Endodermal cell (in vitro differentiated cells): ENCODE results near the gene DPM3. TPM values are rescaled to one million over a fixed set of nuclear protein-coding genes. Genes with fewer than 3 reads are reported as not detected.
A peak's percentile ranks its signal among the peaks of the same experiment; 100 is the strongest.

Source experiments
- DNase-seq: peaks from one replicate; pipeline ENCODE4 v3.0.0-alpha.2; 2017
- H3K27ac ChIP-seq: 2 replicates; pipeline ENCODE4 v1.5.1; 2013; ENCODE audit warnings: mild to moderate bottlenecking, low read depth, low read length, moderate library complexity
- H3K27me3 ChIP-seq: 2 replicates; pipeline ENCODE4 v1.6.1; 2013; ENCODE audit warnings: mild to moderate bottlenecking, low read length, moderate library complexity; ENCODE audit not compliant: insufficient read depth, control insufficient read depth, poor library complexity, severe bottlenecking
- H3K36me3 ChIP-seq: 2 replicates; pipeline ENCODE4 v1.7.0; 2013; ENCODE audit warnings: mild to moderate bottlenecking, low read length, moderate library complexity; ENCODE audit not compliant: control insufficient read depth, insufficient read depth
- H3K4me1 ChIP-seq: one replicate; pipeline ENCODE4 v1.7.0; 2013; ENCODE audit warnings: low read length; ENCODE audit not compliant: control insufficient read depth, insufficient read depth
- H3K4me3 ChIP-seq: 2 replicates; pipeline ENCODE4 v1.5.1; 2013; ENCODE audit warnings: mild to moderate bottlenecking, low read length, moderate library complexity
- H3K9ac ChIP-seq: 2 replicates; pipeline ENCODE4 v1.6.1; 2013; ENCODE audit warnings: mild to moderate bottlenecking, low read length, moderate library complexity; ENCODE audit not compliant: poor library complexity, severe bottlenecking; ENCODE audit errors: extremely low read depth
- H3K9me3 ChIP-seq: 2 replicates; pipeline ENCODE4 v1.6.1; 2013; ENCODE audit warnings: mild to moderate bottlenecking, low read length, moderate library complexity; ENCODE audit not compliant: control insufficient read depth
- H3K27ac Mint-ChIP-seq: 2 replicates; pipeline ENCODE4 v1.8.0; 2020; ENCODE audit warnings: mixed read lengths
- H3K27me3 Mint-ChIP-seq: 2 replicates; pipeline ENCODE4 v1.8.0; 2021; ENCODE audit warnings: mild to moderate bottlenecking, mixed read lengths; ENCODE audit not compliant: insufficient read depth
- H3K36me3 Mint-ChIP-seq: 2 replicates; pipeline ENCODE4 v1.8.0; 2020; ENCODE audit warnings: low read depth, mixed read lengths
- H3K4me1 Mint-ChIP-seq: 2 replicates; pipeline ENCODE4 v1.8.0; 2020; ENCODE audit warnings: mixed read lengths
- H3K4me3 Mint-ChIP-seq: 2 replicates; pipeline ENCODE4 v1.8.0; 2020; ENCODE audit warnings: mild to moderate bottlenecking, moderate library complexity, mixed read lengths
- H3K9me3 Mint-ChIP-seq: 2 replicates; pipeline ENCODE4 v1.8.0; 2020; ENCODE audit warnings: mild to moderate bottlenecking, mixed read lengths
- WGBS, 2 experiments: methylation state at CpG; one replicate each; pipeline versions ENCODE4 v1.1.5 to v1.1.7; 2013; ENCODE audit warnings: missing lambda C conversion rate in 2 of 2, mixed read lengths in 1 of 2; ENCODE audit not compliant: insufficient coverage in 1 of 2, insufficient read length in 1 of 2; 5-methylcytosine and 5-hydroxymethylcytosine counted together
- total RNA-seq, 2 donors: library from RNA; stranded (reverse); fragmentation: NEBNext Ultra II Directional in 1 of 2; extraction: Animal tissue kit (Norgen Biotek cat#: 25700) in 1 of 2; gene quantifications; 2 replicates in 1 of 2; 3 replicates in 1 of 2; pipeline ENCODE4 v1.2.1, GENCODE V29; 2021
- TF ChIP-seq, protein P1 (sequence below): fragments of 200-600 bp; sonication (generic); conservative IDR thresholded peaks from 2 replicates; pipeline ENCODE4 v1.5.0; 2021; ENCODE audit warnings: antibody characterized with exemption, mild to moderate bottlenecking

DPM3 gene
- total RNA-seq, 2 donors from 2014 or later: 48.8 to 73.4 TPM

DNA sequence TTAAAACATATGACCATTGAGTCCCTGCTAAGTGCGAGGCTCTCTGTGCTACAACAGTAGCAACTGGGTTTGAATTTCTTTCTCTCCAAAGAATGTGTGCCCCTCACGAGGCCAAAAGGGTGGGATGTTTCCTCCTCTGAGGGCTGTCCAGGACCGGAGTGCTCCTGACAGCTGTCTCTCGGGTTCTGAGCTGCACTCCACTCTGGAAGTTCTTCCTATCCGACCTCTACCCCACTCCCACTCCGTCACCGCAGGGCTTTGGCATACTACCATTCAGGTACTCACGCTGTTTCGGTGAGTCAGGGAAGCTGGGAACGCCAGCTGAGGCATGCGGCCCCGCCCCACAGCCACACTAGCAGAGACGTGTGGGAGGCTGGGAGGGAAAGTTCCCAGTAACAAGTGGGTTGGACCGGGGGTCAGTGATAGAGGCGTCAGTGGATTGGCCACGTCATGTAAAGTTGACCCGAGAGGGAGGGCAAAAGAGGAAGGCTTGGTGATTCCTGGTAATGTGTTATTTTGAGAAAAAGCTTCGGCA lies 5.4 kb downstream of the DPM3 start:
- peak overlapping the region; percentile 94 for H3K4me3 Mint-ChIP-seq
- 9% methylated on average over 15 to 18 of the region's 18 CpGs for WGBS, 2 experiments
- H3K36me3 Mint-ChIP-seq: peaks cover 20% of the 10 kb centered on the region
- Histone ChIP-seq H3K4me1 (peaks cover 7% of the 10 kb centered on the region), H3K36me3 (peaks cover 12% of the 10 kb centered on the region), H3K9ac (peak overlapping the region; percentile 86), H3K27ac (peak overlapping the region; percentile 88), H3K27me3 (no peaks in the 10 kb centered on the region), H3K9me3 (no peaks in the 10 kb centered on the region), H3K4me3 (peak overlapping the region; percentile 99)
- no peaks in the 10 kb centered on the region for H3K9me3 Mint-ChIP-seq
- peaks cover 18% of the 10 kb centered on the region for H3K4me1 Mint-ChIP-seq
- TF ChIP-seq, protein P1, sequence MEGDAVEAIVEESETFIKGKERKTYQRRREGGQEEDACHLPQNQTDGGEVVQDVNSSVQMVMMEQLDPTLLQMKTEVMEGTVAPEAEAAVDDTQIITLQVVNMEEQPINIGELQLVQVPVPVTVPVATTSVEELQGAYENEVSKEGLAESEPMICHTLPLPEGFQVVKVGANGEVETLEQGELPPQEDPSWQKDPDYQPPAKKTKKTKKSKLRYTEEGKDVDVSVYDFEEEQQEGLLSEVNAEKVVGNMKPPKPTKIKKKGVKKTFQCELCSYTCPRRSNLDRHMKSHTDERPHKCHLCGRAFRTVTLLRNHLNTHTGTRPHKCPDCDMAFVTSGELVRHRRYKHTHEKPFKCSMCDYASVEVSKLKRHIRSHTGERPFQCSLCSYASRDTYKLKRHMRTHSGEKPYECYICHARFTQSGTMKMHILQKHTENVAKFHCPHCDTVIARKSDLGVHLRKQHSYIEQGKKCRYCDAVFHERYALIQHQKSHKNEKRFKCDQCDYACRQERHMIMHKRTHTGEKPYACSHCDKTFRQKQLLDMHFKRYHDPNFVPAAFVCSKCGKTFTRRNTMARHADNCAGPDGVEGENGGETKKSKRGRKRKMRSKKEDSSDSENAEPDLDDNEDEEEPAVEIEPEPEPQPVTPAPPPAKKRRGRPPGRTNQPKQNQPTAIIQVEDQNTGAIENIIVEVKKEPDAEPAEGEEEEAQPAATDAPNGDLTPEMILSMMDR: no peak
- peak; percentile 87 for DNase-seq
- peak overlapping the region; percentile 99 for H3K27ac Mint-ChIP-seq
- H3K27me3 Mint-ChIP-seq: peaks cover 23% of the 10 kb centered on the region

DNA sequence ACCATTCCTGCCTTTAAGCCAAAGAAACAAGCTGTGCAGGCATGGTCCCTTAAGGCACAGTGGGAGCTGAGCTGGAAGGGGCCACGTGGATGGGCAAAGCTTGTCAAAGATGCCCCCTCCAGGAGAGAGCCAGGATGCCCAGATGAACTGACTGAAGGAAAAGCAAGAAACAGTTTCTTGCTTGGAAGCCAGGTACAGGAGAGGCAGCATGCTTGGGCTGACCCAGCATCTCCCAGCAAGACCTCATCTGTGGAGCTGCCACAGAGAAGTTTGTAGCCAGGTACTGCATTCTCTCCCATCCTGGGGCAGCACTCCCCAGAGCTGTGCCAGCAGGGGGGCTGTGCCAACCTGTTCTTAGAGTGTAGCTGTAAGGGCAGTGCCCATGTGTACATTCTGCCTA lies 6.0 kb downstream of the DPM3 start:
- DNase-seq: no peak
- no peak overlapping the region for H3K27ac Mint-ChIP-seq
- H3K27me3 ChIP-seq: peaks cover 4% of the 10 kb centered on the region
- H3K4me3 ChIP-seq: peak overlapping the region; percentile 99
- no peaks in the 10 kb centered on the region for H3K9me3 Mint-ChIP-seq
- H3K4me1 Mint-ChIP-seq: peaks cover 23% of the 10 kb centered on the region
- peaks cover 12% of the 10 kb centered on the region for H3K36me3 ChIP-seq
- peaks cover 20% of the 10 kb centered on the region for H3K36me3 Mint-ChIP-seq
- H3K27me3 Mint-ChIP-seq: peaks cover 29% of the 10 kb centered on the region
- peak overlapping the region; percentile 86 for H3K9ac ChIP-seq
- H3K27ac ChIP-seq: no peak overlapping the region
- TF ChIP-seq, protein P1: no peak
- H3K4me3 Mint-ChIP-seq: peak overlapping the region; percentile 94
- no peaks in the 10 kb centered on the region for H3K9me3 ChIP-seq
- 67 to 71% methylated on average over 1 of the region's 1 CpG for WGBS, 2 experiments
- peaks cover 13% of the 10 kb centered on the region for H3K4me1 ChIP-seq

DNA sequence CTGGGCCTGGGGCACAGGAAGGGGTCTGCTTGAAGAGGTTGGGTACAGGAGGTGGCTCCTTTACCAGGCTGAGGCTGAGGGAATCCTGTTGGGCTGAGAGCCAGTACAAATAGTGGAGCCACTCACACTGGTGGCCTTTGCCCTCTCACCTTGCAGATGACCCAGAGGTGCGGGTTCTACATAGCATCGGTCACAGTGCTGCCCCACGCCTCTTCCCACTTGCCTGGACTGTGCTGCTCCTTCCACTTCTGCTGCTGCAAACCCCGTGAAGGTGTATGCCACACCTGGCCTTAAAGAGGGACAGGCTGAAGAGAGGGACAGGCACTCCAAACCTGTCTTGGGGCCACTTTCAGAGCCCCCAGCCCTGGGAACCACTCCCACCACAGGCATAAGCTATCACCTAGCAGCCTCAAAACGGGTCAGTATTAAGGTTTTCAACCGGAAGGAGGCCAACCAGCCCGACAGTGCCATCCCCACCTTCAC lies 6.5 kb downstream of the DPM3 start:
- DNase-seq: no peak
- no peak overlapping the region for H3K27ac Mint-ChIP-seq
- no peaks in the 10 kb centered on the region for H3K9me3 ChIP-seq
- peak overlapping the region; percentile 94 for H3K4me3 Mint-ChIP-seq
- peaks cover 18% of the 10 kb centered on the region for H3K36me3 Mint-ChIP-seq
- H3K9me3 Mint-ChIP-seq: no peaks in the 10 kb centered on the region
- no peak overlapping the region for H3K4me3 ChIP-seq
- TF ChIP-seq, protein P1: no peak
- H3K36me3 ChIP-seq: peaks cover 12% of the 10 kb centered on the region
- no peak overlapping the region for H3K9ac ChIP-seq
- H3K27me3 ChIP-seq: peaks cover 9% of the 10 kb centered on the region
- no peak overlapping the region for H3K27ac ChIP-seq
- H3K4me1 Mint-ChIP-seq: peaks cover 28% of the 10 kb centered on the region
- peaks cover 33% of the 10 kb centered on the region for H3K27me3 Mint-ChIP-seq
- WGBS, 2 experiments: 86 to 95% methylated on average over 6 to 7 of the region's 7 CpGs
- H3K4me1 ChIP-seq: peaks cover 16% of the 10 kb centered on the region
